Natural killer cell (primary cell): ENCODE data around the gene PFDN4. TPM values are rescaled to one million over a fixed set of nuclear protein-coding genes. Genes with fewer than 3 reads are reported as not detected.

Experiments used
- ATAC-seq, 3 donors: fragments of 150-1000 bp in 2 of 3; fragments of 200-7000 bp in 1 of 3; cut with Tn5 transposase; 1 replicate in 1 of 3; 2 replicates in 2 of 3; pipeline ENCODE4 v1.10.0; 2021; ENCODE audit warnings: mild to moderate bottlenecking in 2 of 3, moderate library complexity in 2 of 3
- DNase-seq, 2 donors: peaks; one replicate each; pipeline versions ENCODE4 v3.0.0 to v3.0.0-alpha.2; 2013 to 2021; ENCODE audit warnings: mixed read lengths in 1 of 2
- H3K27ac ChIP-seq: one replicate; pipeline ENCODE4 v1.5.1; 2013; ENCODE audit warnings: mild to moderate bottlenecking, low read length
- H3K27me3 ChIP-seq: one replicate; pipeline ENCODE4 v1.6.1; 2013; ENCODE audit warnings: low read length; ENCODE audit not compliant: control insufficient read depth, insufficient read depth
- H3K36me3 ChIP-seq: one replicate; pipeline ENCODE4 v1.6.1; 2013; ENCODE audit warnings: low read length; ENCODE audit not compliant: control insufficient read depth, insufficient read depth
- H3K4me1 ChIP-seq: one replicate; pipeline ENCODE4 v1.6.1; 2013; ENCODE audit warnings: low read length; ENCODE audit not compliant: control insufficient read depth, insufficient read depth
- H3K4me3 ChIP-seq: one replicate; pipeline ENCODE4 v1.5.1; 2013; ENCODE audit warnings: low read length
- H3K9me3 ChIP-seq: one replicate; pipeline ENCODE4 v1.6.1; 2013; ENCODE audit warnings: low read length; ENCODE audit not compliant: control insufficient read depth, insufficient read depth
- H3K27ac Mint-ChIP-seq, 2 donors: one replicate each; pipeline ENCODE4 v1.8.0; 2022; ENCODE audit warnings: mild to moderate bottlenecking in 2 of 2, mixed read lengths in 2 of 2, moderate library complexity in 1 of 2
- H3K27me3 Mint-ChIP-seq, 2 donors: one replicate each; pipeline ENCODE4 v1.8.0; 2022; ENCODE audit warnings: low read depth in 2 of 2, mixed read lengths in 2 of 2
- H3K36me3 Mint-ChIP-seq: one replicate; pipeline ENCODE4 v1.8.0; 2022; ENCODE audit warnings: mixed read lengths
- H3K4me1 Mint-ChIP-seq, 2 donors: one replicate each; pipeline ENCODE4 v1.8.0; 2022; ENCODE audit warnings: mixed read lengths in 2 of 2
- H3K4me3 Mint-ChIP-seq: one replicate; pipeline ENCODE4 v1.8.0; 2022; ENCODE audit warnings: mild to moderate bottlenecking, moderate library complexity, mixed read lengths
- H3K9me3 Mint-ChIP-seq, 2 donors: one replicate each; pipeline ENCODE4 v1.8.0; 2022; ENCODE audit warnings: mixed read lengths in 2 of 2
- WGBS: methylation state at CpG from one replicate; pipeline ENCODE4 v1.1.7; 2013; ENCODE audit warnings: missing lambda C conversion rate; ENCODE audit not compliant: insufficient coverage; 5-methylcytosine and 5-hydroxymethylcytosine counted together
- intact Hi-C: fragments of 100-400 bp; cut with micrococcal nuclease; formaldehyde crosslinking; loops from one replicate; pipeline ENCODE4 v1.14.2; 2022
- total RNA-seq, 4 donors: library from RNA; stranded (reverse); fragments of 120-200 nt in 1 of 4; gene quantifications; one replicate each; pipeline versions ENCODE4 v1.2.3 to v1.2.4, GENCODE V29; 2013 to 2022
- TF ChIP-seq, protein P1 (sequence below): fragments of 200-600 bp; IDR thresholded peaks from one replicate; pipeline ENCODE4 v1.8.0; 2022; ENCODE audit warnings: antibody characterized with exemption

PFDN4 gene
- total RNA-seq, 3 donors from 2014 or later (not counting 1 experiment from before 2014, with no cell fraction given), result 16.5 to 22.2 (median 17.1) TPM

GRCh38 chr20:54221353-54221752, 13.5 kb downstream of the PFDN4 start:
- Histone ChIP-seq H3K27ac (no peak overlapping the region), H3K36me3 (peaks cover 16% of the 10 kb centered on the region), H3K9me3 (no peaks in the 10 kb centered on the region), H3K27me3 (no peaks in the 10 kb centered on the region), H3K4me1 (no peaks in the 10 kb centered on the region), H3K4me3 (no peak overlapping the region)
- no peaks in the 10 kb centered on the region for H3K9me3 Mint-ChIP-seq
- 85% methylated on average over 3 of the region's 4 CpGs for WGBS
- H3K27ac Mint-ChIP-seq, result peak overlapping the region; percentile 75 to 82
- peaks cover 12 to 18% of the 10 kb centered on the region in 2 donors for H3K4me1 Mint-ChIP-seq
- intact Hi-C loops, result no loop called here
- DNase-seq (peak in 1 of 2 donors; percentile 56), ATAC-seq (peak; percentile 72 to 90 (median 86))
- TF ChIP-seq, protein P1, sequence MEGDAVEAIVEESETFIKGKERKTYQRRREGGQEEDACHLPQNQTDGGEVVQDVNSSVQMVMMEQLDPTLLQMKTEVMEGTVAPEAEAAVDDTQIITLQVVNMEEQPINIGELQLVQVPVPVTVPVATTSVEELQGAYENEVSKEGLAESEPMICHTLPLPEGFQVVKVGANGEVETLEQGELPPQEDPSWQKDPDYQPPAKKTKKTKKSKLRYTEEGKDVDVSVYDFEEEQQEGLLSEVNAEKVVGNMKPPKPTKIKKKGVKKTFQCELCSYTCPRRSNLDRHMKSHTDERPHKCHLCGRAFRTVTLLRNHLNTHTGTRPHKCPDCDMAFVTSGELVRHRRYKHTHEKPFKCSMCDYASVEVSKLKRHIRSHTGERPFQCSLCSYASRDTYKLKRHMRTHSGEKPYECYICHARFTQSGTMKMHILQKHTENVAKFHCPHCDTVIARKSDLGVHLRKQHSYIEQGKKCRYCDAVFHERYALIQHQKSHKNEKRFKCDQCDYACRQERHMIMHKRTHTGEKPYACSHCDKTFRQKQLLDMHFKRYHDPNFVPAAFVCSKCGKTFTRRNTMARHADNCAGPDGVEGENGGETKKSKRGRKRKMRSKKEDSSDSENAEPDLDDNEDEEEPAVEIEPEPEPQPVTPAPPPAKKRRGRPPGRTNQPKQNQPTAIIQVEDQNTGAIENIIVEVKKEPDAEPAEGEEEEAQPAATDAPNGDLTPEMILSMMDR, result no peak
- H3K36me3 Mint-ChIP-seq, result no peaks in the 10 kb centered on the region
- H3K4me3 Mint-ChIP-seq, result no peak overlapping the region
- no peaks in the 10 kb centered on the region for H3K27me3 Mint-ChIP-seq

DNA sequence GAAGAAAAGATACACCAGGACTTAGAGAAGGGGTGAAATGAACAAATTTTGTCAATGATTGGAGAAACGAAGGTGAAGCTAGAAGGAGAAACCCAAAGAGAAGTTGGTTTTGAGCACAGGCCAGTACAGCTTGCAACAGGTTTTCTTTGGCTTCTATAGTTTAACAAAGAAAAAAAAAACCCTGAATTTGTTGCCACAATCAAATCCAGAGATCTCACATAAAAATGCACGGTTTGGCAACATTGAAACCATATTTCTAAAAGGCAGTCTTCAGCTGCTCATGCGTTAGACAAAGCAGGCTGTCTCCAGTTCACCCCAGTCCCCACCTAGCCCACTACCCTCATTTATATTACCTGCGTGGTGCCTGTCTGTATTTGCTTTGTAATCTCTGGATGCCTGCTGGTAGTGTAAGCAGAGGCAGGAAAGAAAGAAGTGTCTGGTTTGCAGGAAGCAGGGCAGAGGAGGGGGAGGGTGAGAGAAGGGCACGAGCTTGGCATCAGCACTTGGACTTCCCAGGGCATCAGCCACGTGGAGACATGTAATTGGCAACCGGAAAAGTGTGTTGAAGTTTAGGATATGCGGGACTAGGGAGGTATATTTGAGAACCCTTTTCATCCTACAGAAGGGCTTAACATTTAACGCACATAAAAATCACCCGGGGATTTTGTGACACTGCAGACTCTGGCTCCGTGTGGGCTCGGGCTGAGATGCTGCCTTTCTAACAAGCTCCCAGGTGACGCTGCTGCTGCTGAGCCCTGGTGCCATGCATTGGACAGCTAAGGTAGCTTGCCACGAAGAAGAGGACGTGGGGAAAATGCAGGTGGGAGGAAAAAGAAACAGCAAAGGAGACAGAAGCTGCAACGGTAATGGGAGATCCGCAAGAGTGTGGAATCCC, 14.4 kb downstream of the PFDN4 start:
- H3K27ac Mint-ChIP-seq, result peak overlapping the region; percentile 75 to 82
- intact Hi-C loops, result no loop called here
- H3K4me1 Mint-ChIP-seq, result peaks cover 12 to 18% of the 10 kb centered on the region in 2 donors
- no peak overlapping the region for H3K27ac ChIP-seq
- no peaks in the 10 kb centered on the region for H3K9me3 ChIP-seq
- no peaks in the 10 kb centered on the region for H3K4me1 ChIP-seq
- H3K36me3 Mint-ChIP-seq, result no peaks in the 10 kb centered on the region
- no peak overlapping the region for H3K4me3 Mint-ChIP-seq
- TF ChIP-seq, protein P1, result no peak
- H3K27me3 Mint-ChIP-seq, result no peaks in the 10 kb centered on the region
- no peak overlapping the region for H3K4me3 ChIP-seq
- H3K9me3 Mint-ChIP-seq, result no peaks in the 10 kb centered on the region
- WGBS, result 68% methylated on average over 17 of the region's 17 CpGs
- ATAC-seq, result no peak
- peaks cover 11% of the 10 kb centered on the region for H3K36me3 ChIP-seq
- DNase-seq, result no peak
- H3K27me3 ChIP-seq, result no peaks in the 10 kb centered on the region

- no peak overlapping the region for H3K27ac ChIP-seq
- Mint-ChIP-seq H3K36me3 (no peaks in the 10 kb centered on the region), H3K4me3 (no peak overlapping the region), H3K27ac (peak overlapping the region in 1 of 2 donors; percentile 82), H3K9me3 (peaks cover 2 to 3% of the 10 kb centered on the region in 2 donors), H3K27me3 (no peaks in the 10 kb centered on the region), H3K4me1 (peaks cover 12 to 18% of the 10 kb centered on the region in 2 donors)
- TF ChIP-seq, protein P1, result no peak
- WGBS, result 90% methylated on average over 3 of the region's 5 CpGs
- no peak overlapping the region for H3K4me3 ChIP-seq
- no peaks in the 10 kb centered on the region for H3K9me3 ChIP-seq
- intact Hi-C loops, result no loop called here
- ATAC-seq (no peak), DNase-seq (no peak)
- no peaks in the 10 kb centered on the region for H3K4me1 ChIP-seq
- peaks cover 10% of the 10 kb centered on the region for H3K36me3 ChIP-seq
- no peaks in the 10 kb centered on the region for H3K27me3 ChIP-seq
Observed at GRCh38 chr20:54223285-54223684, 15.4 kb downstream of the PFDN4 start.
